GM12872 (cell line): ENCODE data around the gene AIM2.

Experiments
- TF ChIP-seq, protein P1 (sequence below): IDR thresholded peaks from 3 replicates; pipeline ENCODE4 v1.5.1; 2011; ENCODE audit warnings: low read depth, mild to moderate bottlenecking, low read length, moderate library complexity; ENCODE audit not compliant: insufficient read depth

The AIM2 gene

DNA sequence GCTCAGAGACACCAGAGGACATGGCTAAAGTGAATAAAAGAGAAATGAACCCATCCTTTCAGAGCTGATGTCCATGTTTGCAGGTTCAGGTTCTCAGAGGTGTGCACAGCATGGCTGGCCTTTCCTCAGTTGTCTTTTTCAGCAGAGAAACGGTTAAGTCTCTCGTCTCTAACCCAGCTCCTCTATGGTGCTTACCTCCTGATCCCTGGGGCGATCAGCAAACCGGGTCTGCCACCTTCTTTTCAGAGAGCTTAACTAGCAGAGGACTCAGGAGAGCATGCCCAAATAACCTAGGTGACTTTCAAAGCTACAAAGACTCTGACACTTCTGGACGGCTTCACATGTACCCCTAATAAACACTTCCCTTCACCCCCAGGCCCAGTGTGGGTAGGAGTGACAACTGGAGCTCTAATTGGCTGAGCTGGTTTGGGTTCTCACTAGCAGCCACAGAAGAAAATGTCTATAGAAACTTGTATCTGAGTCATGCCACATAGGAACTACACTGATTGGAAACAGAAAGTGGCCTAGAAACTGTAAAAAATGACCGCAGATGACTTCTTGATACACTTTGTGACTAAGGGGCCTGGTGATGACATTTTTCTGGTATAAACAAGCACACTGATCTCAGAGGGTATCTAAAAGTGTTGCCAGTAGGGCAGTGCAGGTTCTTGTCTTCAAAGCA is at the start of gene AIM2:
Gene AIM2, minus strand, starts transcription at position 329 of the 682 bp plus-strand sequence. CDS start 3,267 bp downstream, outside the sequence.
- TF ChIP-seq, protein P1, sequence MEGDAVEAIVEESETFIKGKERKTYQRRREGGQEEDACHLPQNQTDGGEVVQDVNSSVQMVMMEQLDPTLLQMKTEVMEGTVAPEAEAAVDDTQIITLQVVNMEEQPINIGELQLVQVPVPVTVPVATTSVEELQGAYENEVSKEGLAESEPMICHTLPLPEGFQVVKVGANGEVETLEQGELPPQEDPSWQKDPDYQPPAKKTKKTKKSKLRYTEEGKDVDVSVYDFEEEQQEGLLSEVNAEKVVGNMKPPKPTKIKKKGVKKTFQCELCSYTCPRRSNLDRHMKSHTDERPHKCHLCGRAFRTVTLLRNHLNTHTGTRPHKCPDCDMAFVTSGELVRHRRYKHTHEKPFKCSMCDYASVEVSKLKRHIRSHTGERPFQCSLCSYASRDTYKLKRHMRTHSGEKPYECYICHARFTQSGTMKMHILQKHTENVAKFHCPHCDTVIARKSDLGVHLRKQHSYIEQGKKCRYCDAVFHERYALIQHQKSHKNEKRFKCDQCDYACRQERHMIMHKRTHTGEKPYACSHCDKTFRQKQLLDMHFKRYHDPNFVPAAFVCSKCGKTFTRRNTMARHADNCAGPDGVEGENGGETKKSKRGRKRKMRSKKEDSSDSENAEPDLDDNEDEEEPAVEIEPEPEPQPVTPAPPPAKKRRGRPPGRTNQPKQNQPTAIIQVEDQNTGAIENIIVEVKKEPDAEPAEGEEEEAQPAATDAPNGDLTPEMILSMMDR, result no peak

DNA sequence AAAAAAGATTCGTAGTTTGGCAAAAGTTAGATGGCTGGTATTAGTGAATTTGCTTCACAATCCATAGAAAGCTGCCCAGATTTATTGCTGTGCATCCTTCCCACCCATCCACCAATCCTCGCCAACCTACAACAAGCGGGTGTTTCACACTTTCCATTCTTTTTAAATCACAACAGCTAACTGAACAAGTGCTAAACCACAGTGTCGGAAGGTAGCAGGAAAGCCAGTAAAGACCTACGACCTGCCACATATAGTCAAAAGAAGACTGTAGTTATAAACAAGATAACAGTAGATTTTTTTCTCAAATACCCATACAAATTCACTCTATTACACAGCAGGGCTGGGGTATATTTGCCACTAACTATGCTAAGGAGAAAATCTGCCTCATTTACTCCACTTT is 47.0 kb upstream of the AIM2 start:
- TF ChIP-seq, protein P1, result no peak

DNA sequence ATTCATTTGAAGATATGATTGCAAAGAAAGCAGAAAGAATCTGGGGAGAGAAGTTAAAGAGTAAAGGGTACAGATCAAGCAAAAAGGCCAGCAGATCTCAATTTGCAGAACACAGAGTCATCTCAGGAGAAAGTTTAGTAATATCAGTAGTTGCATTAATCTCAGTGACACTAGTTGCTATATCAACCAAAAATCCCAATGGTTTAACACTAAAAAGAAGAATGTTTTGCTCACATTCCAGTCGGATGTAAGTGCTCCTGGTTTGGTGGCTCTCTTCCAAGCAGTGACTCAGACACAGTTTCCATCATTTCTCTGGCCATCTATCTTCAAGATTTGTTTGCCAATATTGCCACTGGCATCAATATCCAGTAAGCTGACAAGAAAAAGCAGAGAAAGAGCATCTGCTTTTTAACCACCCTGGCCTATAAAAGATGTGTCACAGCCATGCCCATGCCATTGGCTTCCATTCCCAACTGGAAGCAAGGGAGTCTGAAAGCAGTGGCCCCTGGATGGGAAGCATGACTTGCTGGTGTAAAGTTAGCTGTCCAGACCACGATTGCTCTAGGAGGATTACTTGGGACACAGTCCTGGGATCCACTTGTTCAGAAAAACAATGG is 45.5 kb upstream of the AIM2 start:
- TF ChIP-seq, protein P1, result no peak

DNA sequence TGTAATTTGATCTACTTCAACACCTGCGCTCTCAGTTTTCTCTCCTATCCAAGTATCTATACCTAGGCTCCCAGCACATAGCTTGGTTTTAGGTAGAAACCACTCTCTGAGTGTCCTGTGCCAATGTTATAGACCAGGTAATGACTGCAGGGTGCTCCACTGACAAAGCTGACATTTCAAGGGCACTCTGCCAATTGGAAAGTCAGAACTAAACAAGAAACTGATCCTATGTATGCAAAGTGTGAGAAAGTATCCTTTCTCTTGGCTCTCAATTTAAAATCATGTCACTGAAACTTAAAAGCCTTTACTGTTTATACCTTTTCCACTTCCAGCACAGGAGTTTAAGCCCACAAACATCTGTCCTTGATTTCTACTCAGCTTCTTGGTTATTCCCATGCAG is 45.0 kb upstream of the AIM2 start:
- TF ChIP-seq, protein P1, result no peak

- TF ChIP-seq, protein P1, result no peak
Observed at GRCh38 chr1:159120317-159120716, 43.8 kb upstream of the AIM2 start.

DNA sequence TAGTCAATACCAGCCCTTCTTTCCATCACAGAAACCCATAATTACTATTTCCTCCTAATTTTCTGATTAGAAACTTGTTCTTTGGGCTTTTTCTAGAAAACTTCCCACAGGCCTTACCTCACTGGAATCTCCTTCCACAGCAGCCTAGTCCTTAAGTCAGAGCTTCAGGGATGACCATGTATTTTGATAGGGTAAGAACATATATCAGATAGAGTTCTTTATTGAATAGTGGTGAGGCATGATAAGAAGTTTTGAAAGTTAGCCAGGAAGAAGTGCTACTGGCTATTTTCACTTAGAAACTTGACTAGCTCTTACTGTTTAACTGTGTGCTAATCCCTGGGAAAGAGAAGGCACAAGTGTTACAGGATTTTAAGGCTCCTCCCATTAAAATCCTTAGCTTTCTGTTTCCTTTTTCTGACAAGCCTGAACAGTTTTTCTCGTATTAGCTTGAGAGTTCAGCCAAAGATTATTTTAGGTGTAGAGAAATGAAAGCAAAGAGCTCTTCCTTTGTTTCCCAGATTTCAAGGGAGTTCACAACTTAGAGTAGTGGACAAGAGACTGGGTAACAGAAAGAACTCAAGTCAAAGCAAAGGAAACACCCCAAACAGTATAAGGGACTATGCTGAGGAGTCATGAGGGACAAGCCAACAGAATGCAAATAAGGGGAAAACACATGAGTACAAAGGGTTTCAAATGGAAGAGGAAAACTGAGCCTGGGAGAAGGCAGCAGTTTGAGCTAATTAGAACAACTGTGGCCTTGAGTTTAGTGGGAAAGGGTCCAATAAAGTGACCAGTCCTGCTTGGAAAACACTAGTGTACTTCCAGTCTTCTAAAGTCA is 37.2 kb upstream of the AIM2 start:
- TF ChIP-seq, protein P1, result no peak

DNA sequence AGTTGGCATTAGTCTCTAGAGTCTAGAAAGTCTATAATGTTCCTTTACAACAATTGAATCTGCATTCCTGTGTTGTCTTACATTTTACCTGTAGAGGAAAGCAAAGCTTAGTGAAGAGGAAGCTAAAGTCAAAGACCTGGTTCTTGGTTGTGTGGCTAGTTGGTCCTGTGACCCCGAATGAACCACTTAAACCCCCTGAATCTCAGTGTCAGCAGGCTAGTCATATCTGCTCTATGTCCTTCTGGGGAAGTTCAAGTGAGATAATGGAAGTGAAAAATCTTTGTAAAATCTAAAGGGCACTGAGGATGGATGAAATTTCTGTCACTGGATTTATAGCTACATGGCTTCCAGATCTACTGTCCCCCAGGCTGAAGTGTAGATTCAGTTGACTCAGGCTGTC is 24.0 kb upstream of the AIM2 start:
- TF ChIP-seq, protein P1, result no peak
